HEK293T (cell line): ENCODE data around the gene PNKD.

Experiments used
- FOXA1 ChIP-seq: fragments of 450-650 bp; IDR thresholded peaks from 2 replicates; pipeline ENCODE4 v1.6.1; 2016; ENCODE audit warnings: mild to moderate bottlenecking
- ZNF384 ChIP-seq: fragments of 450-650 bp; IDR thresholded peaks from 2 replicates; pipeline ENCODE4 v1.6.1; 2016

- TF ChIP-seq FOXA1, result no peak
- TF ChIP-seq ZNF384, result no peak
These were observed 13.9 kb downstream of the PNKD start for GRCh38 chr2:218284106-218284811.
